ENCODE results near the gene DOK1.

Gene DOK1

GRCh38 chr2:74515981-74516633, 38.4 kb upstream of the DOK1 start:
- FAIRE-seq, result no peak
- DNase-seq (ENCODE audit: insufficient read length, low spot score), result peak; percentile 96
- TF ChIP-seq CTCF (IDR thresholded peaks at IDR 0.05; ENCODE audit: insufficient read depth, missing control alignments), result no peak

- no peak for DNase-seq (ENCODE audit: insufficient read length, low spot score)
- FAIRE-seq, result no peak
- no peak for TF ChIP-seq CTCF (IDR thresholded peaks at IDR 0.05; ENCODE audit: insufficient read depth, missing control alignments)
These were observed 37.9 kb upstream of the DOK1 start for GRCh38 chr2:74516650-74517049.

DNA sequence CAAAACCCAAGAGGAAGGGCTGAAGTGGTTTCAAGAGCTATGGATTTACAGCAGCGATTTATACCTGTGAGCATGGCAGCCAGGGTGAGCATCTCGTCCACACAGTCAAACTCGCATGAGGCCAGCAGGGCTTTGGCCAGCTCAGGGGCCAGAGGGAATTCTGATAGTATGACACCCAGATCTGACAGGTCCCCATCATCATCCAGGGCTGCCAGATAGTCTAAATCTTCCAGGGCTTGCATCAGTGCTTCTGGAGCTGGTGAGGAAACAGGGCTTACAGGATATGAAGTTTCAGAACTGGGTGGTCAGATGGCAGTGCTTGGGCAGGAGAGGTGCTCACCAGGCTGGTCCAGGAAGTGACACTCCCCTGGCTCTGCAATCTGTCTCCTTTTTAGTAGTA, 32.0 kb upstream of the DOK1 start:
- FAIRE-seq (no peak), DNase-seq (ENCODE audit: insufficient read length, low spot score) (no peak)
- no peak for TF ChIP-seq CTCF (IDR thresholded peaks at IDR 0.05; ENCODE audit: insufficient read depth, missing control alignments)

DNA sequence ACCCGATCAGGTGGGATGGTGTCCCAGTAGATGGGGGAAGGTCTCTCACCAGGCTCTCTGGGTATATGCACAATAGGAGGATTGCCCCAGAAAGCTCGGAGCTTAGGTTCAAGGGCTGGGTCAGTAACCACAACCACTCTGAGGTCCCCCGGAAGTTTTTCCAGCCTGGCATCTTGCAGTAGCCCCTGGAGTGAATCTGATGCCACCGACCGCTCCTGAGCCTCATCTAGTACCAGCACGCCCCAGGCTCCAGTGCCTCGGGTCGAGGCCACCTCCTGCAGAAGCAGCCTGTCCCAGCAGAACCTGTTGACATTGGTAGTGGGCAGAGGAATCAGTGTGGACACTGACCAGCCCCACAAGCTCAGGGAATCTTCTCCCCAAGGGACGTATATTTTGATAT, 30.5 kb upstream of the DOK1 start:
- no peak for FAIRE-seq
- no peak for TF ChIP-seq CTCF (IDR thresholded peaks at IDR 0.05; ENCODE audit: insufficient read depth, missing control alignments)
- DNase-seq (ENCODE audit: insufficient read length, low spot score), result no peak

DNA sequence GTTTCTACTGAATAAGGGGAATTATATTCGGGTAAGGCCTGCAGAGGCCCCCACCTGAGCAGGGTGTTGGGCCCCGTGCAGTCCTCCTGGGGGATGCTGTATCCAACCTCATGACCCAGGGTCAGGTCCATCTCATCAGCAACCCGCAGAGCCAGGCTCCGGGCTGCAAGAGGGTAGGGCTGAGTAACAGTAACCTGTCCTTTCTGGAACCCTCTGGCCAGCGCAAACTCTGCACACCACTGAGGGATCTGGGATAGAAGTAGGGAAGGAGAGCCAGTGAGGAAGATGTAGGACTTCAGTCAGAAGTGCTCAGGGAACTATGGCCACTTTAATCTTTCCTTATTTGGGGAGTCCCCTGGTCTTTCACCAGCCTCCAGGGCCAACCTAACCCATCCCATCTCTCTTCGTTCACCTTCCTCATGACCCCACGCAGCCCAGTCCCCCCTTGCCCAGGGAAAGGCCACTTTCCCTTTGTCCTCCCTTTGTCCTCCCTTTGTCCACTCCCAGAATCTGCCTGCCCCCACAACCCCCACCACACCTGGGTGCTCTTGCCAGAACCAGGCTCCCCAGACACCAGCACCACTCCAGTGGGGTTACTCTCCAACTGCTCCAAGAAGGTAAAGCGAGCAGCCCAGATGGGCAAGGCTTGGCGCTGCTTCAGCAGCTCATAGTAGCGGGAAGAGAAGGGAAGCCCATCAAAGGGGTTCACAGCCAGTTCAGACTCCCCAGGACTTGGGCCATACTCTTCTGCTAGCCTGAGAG, 29.4 kb upstream of the DOK1 start:
- no peak for TF ChIP-seq CTCF (IDR thresholded peaks at IDR 0.05; ENCODE audit: insufficient read depth, missing control alignments)
- FAIRE-seq (no peak), DNase-seq (ENCODE audit: insufficient read length, low spot score) (no peak)

DNA sequence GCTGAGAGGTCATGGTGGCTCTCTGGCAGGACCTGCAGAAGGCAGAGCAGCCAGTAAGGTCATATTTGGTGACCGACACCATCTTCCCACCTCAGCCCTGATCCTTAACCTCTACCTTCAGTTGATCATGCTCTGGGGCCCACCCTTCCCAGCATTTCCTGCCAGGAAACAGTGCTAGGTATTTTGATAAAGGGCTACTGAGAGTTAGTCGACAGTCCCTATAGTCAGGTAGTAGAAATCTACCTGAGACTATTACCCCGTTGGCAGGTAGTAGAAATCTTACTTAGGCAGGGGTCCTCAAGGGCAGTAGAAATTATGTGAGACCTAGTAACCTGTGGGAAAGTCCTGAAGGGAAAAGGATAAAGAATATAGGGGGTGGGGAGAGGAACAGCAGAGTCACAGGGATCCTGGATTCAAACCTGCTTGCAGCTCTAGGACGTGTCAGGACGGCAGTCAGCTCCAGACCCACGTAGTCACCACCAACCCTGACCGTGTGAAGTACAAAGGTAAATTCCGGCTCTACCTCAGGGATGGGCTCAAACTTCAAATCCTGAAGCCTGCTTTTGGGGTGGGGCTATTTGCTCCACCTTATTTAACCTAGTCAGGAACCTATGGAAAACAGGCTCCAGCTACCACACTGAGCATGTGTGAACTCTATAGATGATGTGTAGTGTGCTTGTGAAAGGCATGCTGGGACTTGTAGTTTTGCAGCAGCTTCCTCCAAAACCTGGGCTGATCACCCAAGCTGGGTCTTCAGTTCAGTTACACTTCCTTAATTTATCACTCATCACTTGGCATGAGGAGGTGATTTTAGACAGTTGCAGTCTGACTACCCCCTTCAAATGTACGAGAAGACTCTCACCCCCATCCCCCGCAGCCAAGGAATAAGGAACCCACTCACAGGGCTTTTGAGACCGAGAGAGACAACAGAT, 28.5 kb upstream of the DOK1 start, which contains the start of gene DQX1:
Gene DQX1, minus strand, starts transcription at position 515 of the 932 bp plus-strand sequence. Its CDS starts 502 bp downstream, at position 13.
- FAIRE-seq (no peak), DNase-seq (ENCODE audit: insufficient read length, low spot score) (peak; percentile 55)
- TF ChIP-seq CTCF (IDR thresholded peaks at IDR 0.05; ENCODE audit: insufficient read depth, missing control alignments), result no peak
